ENCODE data around the gene ARHGEF4.

ARHGEF4 gene

DNA sequence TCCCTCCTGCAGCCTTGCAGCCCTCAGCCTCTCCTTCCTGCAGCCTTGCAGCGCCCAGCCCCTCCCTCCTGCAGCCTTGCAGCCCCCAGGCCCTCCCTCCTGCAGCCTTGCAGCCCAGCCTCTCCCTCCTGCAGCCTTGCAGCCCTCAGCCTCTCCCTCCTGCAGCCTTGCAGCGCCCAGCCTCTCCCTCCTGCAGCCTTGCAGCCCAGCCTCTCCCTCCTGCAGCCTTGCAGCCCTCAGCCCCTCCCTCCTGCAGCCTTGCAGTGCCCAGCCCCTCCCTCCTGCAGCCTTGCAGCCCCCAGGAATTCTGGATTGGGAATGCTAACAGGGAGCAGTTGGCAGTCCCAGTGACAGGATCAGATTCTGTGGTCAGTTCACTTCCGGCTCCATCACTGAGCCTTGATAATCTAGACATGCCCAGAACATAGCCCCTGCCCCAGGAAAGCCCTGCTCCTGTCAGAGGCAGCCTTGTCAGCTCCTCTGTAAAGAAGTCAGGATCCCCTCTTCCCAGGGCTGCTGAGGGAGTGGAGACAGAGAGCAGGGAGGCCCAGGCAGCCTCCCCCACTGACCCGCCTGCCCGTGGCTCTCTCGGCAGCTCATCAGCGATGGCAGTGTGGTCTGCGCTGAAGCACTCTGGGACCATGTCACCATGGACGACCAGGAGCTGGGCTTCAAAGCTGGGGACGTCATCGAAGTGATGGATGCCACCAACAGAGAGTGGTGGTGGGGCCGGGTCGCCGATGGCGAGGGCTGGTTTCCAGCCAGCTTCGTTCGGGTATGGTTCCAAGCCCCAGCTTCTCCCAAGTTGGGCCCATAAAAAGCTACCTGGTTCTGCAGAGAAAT is 201.8 kb downstream of the ARHGEF4 start:
- DNase-seq (ENCODE audit: low read depth in 2 of 2): no peak

DNA sequence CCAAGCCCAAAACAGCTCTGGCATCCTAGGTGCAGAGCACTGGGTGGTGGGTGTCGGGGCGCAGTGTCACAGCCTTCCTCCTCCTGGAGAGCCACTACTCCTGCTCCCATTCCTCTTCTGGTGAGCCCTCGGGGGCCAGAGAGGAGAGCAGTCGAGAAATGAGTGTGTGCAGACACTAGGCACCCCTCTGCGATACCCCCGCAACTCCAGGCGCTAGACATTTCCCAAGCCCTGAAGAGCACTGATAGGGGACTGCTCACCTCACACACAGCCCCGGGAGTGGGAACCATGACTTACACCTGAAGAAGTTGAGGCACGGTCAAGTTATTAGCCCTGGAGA is 202.4 kb downstream of the ARHGEF4 start:
- no peak for DNase-seq (ENCODE audit: low read depth in 2 of 2)

DNA sequence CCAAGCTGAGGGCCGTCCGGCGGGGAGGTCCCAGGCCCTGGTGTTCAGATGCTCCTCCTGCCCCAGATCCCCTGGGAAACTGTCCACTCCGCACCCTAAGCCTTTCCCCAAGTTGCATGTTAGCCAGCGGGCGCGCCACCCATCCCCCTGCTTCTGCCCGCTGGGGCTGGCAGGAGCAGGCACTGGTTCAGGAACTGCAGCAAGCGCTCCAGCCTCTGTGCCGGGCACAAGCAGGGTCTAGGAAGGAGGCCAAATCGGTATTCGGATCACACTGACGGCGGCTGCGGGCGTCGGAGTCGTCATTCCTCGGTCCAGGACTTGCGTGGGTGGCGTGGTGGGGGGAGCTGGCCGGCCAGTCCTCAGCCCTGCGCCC is 202.8 kb downstream of the ARHGEF4 start:
- no peak for DNase-seq (ENCODE audit: low read depth in 2 of 2)

DNA sequence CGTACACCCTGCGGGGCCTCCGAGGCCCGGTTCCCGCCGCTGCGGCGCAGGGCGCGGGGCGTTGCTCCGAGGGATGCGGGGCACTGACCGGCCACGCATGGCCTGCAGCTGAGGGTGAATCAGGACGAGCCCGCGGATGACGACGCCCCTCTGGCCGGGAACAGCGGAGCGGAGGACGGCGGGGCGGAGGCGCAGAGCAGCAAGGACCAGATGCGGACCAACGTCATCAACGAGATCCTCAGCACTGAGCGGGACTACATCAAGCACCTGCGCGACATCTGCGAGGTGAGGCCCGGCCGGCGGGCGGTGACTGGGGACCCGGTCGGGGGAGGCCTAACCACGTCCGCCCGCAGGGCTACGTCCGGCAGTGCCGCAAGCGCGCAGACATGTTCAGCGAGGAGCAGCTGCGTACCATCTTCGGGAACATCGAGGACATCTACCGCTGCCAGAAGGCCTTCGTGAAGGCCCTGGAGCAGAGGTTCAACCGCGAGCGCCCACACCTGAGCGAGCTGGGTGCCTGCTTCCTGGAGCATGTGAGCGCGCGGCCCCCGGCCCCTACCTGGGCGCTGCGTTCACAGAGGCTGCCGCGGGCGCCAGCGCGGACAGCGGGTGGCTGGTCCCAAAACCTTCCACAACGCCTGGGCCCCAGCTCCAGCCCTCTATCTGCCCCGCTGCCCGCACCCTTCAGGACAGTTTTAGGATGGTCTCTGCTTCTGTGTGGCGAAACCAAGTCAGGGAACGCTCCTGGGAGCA is 203.4 kb downstream of the ARHGEF4 start:
- DNase-seq (ENCODE audit: low read depth in 2 of 2): no peak

DNA sequence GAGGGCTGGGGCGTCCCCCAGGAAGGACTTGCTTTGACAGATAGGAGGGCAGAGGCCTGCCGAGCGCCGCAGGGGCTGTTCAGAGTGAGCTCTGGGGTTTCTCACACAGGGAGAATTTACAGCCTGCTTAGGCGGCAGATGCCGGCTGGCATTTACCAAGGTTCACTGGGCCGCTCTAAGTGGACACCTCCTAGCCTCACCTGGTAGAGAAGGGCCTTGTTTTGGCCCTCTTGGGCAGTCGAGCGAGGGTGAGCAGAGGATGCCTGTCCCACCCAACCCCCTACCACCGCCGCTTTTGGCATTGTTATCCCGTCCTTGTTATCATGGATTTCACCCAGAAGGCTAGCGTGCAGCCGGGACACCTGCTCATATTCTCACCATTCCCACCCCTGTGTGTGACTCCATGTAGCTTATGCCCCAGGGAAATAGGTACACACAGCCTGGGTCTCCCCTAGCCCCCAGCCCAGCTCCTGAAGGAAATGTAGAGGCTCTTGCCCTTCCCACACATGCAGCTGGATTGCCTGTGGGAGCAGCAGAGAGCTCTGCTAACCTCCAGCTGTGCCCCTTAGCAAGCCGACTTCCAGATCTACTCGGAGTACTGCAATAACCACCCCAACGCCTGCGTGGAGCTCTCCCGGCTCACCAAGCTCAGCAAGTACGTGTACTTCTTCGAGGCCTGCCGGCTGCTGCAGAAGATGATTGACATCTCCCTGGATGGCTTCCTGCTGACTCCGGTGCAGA is 204.1 kb downstream of the ARHGEF4 start:
- no peak for DNase-seq (ENCODE audit: low read depth in 2 of 2)

DNA sequence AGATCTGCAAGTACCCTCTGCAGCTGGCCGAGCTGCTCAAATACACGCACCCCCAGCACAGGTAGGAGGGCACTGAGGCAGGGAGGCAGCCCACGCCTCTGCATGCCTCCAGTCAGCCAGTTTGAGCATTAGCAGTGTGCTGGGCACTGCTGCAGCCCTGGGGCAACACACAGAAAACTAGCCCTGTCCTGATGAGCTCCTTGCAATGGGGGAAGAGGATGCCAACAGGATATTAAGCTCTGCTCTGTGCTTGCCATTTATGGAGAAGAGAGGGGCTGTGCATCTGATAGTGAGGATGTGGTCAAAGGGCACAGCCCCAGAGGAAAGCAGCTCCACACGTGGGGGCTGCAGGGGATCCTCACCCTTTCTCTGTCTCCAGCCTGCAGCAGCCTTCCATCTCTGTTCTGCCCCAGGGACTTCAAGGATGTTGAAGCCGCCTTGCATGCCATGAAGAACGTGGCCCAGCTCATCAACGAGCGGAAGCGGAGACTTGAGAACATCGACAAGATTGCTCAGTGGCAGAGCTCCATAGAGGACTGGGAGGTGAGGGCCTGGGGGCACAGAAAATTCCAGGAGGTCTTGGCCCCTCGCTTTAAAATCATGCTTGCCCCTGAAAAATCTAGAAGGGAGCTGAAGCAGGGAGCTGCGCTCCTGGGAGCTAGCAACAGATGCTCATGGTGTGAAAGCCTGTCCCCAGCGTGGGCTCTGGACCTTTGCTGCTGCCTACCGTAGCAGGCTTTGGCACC is 204.9 kb downstream of the ARHGEF4 start:
- DNase-seq (ENCODE audit: low read depth in 2 of 2): no peak

DNA sequence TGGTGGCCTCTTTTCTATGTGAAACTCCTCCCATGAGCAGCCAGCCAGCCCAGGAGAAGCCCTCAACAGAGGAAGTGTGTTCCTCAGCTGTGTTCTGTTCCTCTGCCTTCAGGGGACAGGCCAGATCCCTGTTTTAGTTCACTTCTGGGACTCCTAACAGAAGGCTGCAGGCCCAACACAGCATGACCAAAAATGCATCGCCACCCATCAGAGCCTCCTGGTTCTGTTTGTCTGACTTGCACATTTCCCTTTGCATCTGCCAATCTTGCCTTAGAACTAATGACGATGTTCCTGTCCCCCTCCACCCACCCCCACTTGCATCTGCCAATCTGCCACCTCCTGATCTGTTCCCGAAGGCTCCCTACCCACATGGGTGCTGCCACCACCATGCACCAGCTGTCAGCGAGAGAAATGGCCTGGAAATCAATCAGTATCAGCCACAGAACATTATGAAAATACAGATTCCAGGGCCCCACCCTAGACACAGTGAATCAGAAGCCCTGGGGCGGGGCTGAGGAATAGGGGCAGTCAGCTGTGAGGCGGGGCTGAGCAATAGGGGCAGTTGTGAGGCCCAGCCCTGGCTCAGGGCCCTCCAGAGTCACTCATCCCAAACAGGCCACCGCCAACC is 205.5 kb downstream of the ARHGEF4 start:
- no peak for DNase-seq (ENCODE audit: low read depth in 2 of 2)

DNA sequence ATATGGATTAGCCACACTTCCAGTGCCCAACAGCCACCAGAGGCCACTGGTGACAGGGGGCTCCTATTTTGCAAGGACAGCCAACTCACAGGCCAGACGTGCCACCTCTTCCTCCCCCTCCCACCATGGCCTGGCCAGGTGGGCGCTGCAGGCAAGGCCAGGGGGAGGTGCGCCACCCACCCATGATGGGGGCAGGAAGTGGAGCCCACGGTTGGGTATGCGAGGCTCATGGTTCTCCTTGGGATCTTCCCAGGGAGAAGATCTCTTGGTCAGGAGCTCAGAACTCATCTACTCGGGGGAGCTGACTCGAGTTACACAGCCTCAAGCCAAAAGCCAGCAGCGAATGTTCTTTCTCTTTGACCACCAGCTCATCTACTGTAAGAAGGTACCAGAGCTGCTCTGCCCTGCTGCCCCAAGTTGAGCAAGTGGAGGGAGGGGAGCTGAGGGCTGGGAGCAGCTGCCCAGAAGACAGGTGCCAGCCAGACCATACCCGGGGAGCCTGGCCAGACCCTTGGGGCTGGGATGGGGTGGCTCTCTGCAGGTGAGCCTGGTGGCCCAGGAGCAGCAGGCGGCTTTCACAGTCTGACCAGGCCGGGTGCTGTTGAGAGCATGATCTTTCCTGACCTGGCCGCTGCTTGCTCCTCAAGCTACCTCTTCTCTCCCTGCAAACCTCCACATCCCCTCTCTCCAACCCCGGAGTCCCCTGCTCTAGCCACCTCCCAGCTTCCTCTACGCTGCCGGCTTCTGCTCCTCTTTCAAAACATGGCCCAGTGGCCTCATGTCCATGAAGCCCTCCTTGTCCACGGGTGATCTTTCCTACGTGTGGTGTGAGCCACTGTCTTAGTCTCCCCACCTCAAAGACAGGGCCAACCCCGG is 206.7 kb downstream of the ARHGEF4 start:
- DNase-seq (ENCODE audit: low read depth in 2 of 2): no peak

DNA sequence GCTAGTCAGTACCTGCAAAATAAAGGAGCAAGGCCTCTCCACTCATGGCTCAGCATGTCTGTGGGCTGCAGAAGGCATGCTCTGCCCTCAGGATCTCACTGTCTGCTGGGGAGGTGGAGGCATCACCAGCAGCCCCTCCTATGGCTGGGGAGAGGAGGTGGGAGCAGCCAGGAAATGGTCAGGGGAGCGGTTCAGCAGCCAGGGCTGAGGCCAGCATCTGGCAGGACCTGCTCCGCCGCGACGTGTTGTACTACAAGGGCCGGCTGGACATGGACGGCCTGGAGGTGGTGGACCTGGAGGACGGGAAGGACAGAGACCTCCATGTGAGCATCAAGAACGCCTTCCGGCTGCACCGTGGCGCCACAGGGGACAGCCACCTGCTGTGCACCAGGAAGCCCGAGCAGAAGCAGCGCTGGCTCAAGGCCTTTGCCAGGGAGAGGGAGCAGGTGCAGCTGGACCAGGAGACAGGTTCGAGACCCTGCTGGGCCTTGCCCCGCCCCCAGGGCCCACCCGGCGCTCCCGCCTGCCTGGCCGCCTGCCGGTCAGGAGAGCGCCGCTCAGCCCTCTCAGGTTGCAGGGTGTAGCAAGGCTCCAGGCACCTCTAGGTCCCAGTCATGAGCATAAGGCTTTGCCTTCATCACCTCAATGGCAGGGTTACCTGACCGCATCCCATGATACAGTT is 207.5 kb downstream of the ARHGEF4 start:
- DNase-seq (ENCODE audit: low read depth in 2 of 2): no peak

DNA sequence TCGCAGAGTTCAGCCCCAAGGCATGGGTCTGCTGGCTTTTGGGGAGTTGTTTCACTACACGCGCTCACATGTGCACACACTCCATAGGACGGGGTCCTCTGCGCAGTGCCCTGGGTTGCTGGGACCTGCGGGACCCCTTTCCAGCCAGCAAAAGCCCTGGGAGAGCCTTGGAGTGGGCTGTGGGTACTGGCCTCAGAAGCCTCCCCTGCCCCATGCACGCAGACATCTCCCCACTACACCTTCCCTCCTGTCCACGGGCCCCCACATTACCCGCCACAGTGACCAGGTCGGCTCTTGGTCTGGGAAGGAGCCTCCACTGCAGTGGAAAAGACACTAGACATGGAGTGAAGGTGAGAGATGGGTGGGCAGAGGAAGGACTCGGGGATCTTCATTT is 208.0 kb downstream of the ARHGEF4 start:
- DNase-seq (ENCODE audit: low read depth in 2 of 2): no peak

DNA sequence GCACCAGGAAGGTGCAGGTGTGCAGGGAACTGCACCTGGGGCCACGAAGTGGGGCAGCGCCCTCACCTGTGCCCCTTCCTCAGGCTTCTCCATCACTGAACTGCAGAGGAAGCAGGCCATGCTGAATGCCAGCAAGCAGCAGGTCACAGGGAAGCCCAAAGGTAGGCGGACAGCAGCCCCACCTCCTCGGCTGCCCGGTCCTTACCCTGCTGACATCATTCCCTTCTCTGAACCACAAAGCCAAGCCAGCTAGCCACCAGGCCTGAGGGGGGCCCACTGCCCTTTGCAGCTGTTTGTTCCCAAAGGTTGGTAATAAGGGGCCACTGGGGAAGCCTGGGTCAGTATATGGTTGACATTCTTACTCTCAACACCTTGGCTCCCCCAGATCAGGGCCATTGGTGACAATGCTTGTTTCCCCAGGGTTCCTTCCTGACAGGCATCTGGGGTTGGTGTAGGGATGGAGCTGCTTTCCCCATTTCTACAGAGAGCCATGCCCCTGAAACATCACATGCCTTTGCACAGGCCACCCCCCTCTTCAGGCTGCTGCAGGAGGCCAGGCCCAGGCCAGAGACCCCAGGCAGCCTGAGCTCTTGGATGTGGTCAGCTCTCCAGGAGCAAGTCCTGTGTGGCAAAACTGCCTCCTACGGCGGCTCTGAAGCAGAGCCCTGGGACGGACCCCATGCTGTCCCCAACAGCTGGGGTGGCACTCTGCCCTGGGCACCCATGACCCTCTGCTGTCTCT is 208.7 kb downstream of the ARHGEF4 start:
- no peak for DNase-seq (ENCODE audit: low read depth in 2 of 2)

DNA sequence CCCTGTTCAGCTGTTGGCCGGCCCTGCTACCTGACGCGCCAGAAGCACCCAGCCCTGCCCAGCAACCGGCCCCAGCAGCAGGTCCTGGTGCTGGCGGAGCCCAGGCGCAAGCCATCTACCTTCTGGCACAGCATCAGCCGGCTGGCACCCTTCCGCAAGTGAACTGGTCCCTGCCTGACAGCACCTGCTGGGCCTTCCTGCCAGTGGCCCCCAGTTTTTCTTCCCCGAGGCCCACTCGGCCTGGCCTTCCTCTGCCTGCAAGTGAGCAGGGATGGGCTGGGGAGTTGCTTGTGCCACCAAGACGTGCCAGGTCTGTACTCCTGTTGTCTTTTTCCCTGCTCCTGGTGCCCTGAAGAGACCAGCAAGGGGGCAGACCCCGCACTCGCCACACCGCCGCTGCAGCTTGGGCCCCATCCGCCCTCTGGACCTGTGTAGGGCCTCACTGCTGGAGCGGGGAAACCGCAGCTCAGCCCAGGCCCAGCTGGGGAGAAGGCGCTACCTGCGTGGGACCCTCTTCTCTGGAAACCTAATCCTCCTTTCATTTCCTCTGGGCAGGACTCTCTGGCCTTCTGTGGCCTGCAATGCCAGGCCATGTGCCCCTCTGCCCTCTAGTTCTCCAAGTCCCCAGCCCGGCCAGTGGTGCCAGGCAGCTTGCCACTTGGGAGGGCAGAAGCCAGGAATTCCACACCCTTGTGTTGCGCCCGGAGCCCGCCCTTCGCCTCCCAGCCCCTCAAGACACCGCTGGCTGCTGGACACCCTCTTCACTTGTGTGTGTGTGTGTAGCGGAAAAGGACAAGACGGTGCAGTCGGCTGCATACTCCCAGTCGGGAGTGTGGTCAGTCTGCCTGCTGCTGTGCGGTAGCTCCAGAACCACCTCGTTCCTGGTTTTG is 209.6 kb downstream of the ARHGEF4 start:
- no peak for DNase-seq (ENCODE audit: low read depth in 2 of 2)

DNA sequence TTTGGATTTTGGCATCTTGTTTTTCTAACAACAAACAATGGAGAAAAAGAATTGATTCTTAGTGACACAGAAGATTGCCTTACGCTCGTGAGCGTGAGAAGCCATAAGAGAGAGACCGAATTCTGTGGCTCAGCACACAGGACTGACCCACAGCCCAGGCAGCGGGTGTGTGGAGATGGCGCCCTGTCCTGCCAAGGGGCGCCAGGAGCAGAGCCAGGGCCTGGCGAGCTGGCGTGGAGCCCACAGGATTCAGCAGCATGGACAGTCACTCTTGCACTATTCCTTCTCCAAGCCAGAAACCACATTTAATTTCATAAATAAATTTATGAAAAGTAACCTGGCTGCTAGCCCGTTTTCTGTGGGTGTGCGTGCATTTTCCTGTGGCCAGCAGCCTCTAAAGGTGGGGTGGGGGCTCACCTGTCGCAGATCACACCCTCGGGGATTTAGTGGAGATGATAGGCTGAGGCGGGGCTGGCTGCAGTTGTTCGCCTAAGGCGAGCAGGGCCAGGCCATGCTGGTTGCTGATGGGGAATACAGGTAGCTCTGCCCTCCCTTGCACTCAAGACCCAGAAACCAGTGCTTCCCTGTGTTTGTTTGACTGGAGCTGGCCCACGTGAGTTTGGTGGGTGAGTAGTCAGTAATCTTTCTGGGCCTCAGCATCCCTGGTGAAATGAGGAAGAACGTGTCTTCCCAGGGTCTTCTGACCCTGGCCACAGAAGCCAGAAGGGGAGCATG is 210.4 kb downstream of the ARHGEF4 start:
- no peak for DNase-seq (ENCODE audit: low read depth in 2 of 2)

DNA sequence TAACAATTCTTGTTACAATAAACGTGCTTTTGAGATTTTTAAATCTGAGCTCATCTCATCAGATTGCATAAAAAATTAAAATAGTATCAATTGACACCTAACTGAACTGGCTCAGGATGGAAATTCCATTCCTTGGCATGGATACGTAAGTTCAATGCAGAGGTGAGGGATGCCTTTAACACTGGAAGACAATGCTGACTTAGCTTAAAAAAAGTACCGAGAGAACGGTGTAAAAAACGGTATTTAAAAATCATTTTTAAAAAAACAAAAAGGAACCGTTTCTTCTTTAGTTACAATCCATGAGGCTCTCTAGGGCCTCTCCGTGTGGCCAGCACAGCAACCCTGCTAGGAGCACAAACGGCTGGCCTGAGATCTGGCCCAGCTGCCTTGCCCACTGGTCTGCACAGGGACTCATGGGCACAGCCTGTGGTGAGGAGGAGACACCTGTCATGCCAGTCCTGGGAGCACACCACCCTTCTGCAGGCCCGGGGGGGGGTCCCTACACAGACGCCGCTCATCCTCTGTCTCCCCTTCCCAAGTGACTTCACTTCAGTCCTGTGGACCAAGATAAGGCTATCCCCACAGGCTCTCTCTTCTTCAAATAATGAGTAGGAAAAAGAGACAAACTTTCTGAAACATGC is 211.3 kb downstream of the ARHGEF4 start:
- DNase-seq (ENCODE audit: low read depth in 2 of 2): no peak

DNA sequence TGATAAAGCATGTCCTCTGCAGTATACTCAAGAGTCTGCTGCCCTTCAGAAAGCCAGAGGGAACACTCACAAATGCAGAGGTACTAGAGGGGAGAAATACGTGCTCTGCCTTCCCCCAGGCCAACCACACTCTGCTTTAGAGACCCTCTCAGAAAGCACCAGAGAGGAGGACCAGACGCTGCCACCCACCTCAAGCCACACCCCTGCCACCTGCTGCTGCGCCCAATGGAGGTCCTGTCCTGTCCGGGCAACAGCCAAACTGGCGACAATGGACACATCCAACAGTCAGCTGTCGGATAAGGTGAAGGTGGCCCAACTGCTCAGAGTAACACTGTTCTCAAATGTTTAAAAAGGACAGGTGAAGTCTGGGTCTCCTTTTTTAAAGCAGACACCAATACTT is 211.9 kb downstream of the ARHGEF4 start:
- no peak for DNase-seq (ENCODE audit: low read depth in 2 of 2)

DNA sequence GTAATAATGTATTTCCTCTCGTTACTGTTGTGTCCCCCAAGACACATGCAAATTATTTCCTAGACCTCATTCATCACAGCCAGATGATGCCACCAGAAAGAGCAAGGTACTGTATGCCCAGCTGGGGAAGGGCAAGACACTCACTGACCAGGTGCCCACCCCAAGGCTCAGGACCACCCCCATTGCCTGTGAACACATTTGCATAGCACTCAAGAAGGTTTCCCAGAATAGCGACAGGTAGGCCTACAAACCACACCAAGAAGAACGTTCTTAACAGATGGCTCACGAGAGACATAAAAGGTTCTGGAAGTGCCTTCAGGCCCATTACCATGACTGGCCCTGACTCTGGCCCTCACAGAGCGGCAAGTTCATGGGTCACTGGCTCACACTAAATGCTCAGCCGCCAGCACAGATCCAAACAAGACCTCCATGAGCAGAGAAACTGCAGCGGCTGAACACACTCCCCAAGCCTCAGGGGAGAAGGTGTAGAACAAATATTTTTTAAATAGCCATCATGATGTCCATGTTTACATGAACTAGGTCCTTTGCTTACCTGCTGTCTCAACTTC is 212.5 kb downstream of the ARHGEF4 start:
- no peak for DNase-seq (ENCODE audit: low read depth in 2 of 2)

DNA sequence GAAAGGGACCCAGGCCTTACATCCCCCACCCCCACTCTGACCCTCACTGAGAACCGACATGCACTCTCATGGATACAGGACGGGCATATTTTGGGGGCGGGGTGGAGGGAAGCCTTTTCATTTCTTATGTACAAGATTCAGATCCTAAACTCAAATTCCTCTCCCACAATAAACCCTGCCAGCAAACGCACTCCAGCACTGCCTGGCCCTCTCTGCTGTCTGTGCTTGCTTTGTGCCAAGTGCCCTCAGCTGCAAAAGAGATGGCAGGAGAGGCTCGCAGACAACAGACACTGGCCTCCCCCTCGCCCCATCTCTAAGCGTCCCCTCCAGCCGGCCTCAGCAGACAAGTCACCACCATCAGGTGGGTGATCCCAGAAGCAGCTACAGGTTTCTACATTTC is 214.2 kb downstream of the ARHGEF4 start:
- no peak for DNase-seq (ENCODE audit: low read depth in 2 of 2)
